Measurements from ENCODE around the gene ACBD7.

ACBD7 gene

DNA sequence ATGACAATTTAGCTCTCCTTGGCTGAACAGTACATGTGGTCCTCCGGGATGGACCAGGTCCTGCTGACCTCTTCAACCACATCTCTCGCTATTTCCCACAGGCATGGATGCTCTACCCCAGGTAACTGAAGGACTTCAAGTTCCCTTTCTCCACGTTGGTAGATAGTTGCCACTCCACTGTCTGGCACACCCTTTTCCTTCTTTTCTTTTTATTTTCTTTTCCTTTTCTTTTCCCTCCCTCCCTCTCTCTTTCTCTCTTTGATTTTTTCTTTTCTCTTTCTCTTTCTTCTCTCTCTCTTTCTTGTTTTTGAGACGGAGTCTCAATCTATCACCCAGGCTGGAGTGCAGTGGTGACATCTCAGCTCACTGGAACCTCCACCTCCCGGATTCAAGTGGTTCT lies 2.8 kb upstream of the ACBD7 start:
- no peak for DNase-seq (ENCODE audit: low read depth in 3 of 3)

DNA sequence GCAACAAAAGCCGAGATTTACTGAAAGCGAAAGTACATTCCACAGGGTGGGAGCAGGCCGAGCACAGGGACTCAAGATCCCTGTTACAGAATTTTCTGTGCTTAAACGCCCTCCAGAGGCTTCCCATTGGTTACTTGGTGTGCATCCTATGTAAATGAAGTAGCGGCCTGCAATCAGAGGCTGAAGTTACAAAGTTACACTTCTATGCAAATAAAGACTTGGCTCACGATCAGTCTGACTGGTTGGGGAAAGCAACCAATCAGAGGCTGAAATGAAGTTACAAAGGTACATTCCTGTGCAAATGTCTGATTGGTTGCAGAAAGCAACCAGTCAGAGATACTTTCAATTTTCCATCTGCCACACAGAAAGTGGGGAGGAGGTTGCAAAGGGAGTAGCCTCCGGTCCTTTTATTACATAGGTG lies 4.1 kb downstream of the ACBD7 start:
- no peak for DNase-seq (ENCODE audit: low read depth in 3 of 3)

DNA sequence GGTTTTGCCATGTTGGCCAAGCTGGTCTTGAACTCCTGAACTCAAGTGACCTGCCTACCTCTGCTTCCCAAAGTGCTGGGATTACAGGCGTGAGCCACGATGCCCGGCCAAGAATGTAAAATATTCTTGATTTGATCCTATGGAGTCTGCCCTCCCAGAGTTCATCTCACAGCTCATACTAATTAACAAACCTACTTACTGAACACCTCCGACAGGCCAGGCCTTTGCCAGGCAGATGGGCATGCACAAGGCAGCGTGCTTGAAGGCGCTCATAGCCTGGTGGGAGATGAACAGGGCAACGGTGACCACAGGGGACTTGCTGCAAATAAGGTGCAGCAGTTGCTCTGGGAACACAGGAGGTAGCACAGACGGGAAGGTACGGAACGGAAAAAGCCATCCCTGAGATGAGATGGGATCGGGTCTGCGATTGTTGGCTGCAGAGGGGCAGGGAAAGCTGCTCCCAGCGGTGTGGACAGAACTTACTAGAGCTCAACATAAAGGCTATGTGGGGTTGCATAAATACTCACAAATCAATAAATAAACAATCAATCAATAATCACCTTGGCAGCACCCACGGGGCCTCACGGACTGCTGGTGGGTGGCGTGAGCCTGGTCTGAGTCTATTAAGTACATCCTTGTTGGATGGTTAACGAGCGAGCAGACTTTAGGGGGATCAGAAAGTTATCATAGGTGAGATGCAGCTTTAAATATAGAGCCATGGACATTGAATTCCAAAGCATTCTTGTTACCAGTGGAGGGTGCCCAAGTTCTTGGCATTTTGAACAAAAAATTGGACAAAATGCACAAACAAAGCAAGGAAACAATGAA lies 4.7 kb downstream of the ACBD7 start:
- DNase-seq (ENCODE audit: low read depth in 3 of 3): no peak

- no peak for DNase-seq (ENCODE audit: low read depth in 3 of 3)
Measured at GRCh38 chr10:15075421-15075820, 13.2 kb downstream of the ACBD7 start.

- no peak for DNase-seq (ENCODE audit: low read depth in 3 of 3)
Measured at GRCh38 chr10:15072358-15072757, 16.2 kb downstream of the ACBD7 start.

GRCh38 chr10:15069230-15069629 lies 19.3 kb downstream of the ACBD7 start:
- no peak for DNase-seq (ENCODE audit: low read depth in 3 of 3)

GRCh38 chr10:15068802-15069201 lies 19.8 kb downstream of the ACBD7 start:
- DNase-seq (ENCODE audit: low read depth in 3 of 3): no peak

DNA sequence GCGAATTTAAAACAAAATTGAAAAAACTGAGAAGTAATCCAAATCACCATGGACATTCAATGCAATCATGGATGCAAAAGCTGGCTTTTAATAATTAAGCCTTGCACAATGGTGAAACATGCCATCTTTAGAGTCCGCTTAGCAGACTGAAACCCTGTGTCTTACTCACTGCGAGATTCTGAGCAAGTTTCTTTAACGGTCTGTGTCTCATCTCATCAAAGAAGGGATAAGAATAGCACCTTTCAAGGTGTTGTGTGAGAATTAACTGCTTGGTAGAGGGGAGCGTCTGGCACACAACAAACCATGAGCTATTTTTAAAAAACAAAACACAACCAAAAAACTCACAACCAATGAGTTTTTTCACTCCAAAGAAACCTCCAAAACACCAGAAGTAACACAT lies 21.4 kb downstream of the ACBD7 start:
- DNase-seq (ENCODE audit: low read depth in 3 of 3): no peak

DNA sequence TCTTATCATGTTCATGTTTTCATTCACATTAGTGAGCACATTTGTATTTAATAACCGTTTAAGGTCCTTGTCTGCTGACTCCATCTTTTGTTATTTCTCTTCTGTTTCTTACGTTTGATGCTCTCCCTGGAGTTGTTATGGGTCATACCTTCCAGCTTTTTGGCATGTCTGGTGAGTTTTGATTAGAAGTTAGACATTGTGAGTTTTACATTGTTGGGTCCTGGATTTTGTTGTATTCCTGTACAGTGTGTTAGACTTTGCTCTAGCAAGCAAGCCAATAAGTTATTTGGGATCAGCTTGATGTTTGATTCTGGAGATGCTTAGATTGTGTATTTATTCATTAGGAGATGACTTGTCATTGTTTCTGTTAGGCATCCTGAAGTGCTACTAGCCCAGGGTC lies 27.9 kb downstream of the ACBD7 start:
- DNase-seq (ENCODE audit: low read depth in 3 of 3): no peak

GRCh38 chr10:15059914-15060313 lies 28.7 kb downstream of the ACBD7 start:
- no peak for DNase-seq (ENCODE audit: low read depth in 3 of 3)

GRCh38 chr10:15058689-15059088 lies 29.9 kb downstream of the ACBD7 start:
- no peak for DNase-seq (ENCODE audit: low read depth in 3 of 3)

- no peak for DNase-seq (ENCODE audit: low read depth in 3 of 3)
Measured at GRCh38 chr10:15053061-15053460, 35.5 kb downstream of the ACBD7 start.

DNA sequence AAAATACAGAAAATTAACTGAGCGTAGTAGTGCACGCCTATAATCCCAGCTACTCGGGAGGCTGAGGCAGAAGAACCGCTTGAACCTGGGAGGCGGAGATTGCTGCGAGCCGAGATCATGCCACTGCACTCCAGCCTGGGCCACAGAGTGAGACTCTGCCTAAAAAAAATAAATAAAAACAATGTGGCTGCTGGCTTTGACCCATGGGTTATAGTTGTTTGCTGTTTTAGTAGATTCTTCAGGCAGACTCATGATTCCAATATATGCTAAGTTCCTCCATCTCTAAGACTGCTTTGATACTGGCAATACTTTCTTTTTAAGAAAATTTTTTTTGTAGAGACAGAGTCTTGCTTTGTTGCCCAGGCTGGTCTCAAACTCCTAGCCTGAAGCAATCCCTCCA lies 36.5 kb downstream of the ACBD7 start:
- no peak for DNase-seq (ENCODE audit: low read depth in 3 of 3)

- no peak for DNase-seq (ENCODE audit: low read depth in 3 of 3)
Measured at GRCh38 chr10:15049533-15049932, 39.0 kb downstream of the ACBD7 start.

DNA sequence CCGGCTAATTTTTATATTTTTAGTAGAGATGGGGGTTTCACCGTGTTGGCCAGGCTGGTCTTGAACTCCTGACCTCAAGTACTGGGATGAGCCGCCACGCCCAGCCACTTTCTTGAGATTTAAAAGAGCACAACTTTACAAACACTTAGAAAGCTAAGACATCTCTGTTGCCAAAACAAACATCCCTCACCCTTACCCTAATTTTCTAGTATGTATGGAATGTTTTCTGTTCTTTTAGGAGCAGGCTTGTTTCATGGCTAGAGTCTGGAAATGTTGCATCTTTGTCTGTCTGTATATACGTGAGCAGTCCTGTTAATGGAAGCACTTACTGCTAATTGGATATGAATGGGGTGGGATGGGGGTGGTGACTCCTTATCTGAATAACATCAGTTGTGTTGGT lies 42.0 kb downstream of the ACBD7 start:
- no peak for DNase-seq (ENCODE audit: low read depth in 3 of 3)

DNA sequence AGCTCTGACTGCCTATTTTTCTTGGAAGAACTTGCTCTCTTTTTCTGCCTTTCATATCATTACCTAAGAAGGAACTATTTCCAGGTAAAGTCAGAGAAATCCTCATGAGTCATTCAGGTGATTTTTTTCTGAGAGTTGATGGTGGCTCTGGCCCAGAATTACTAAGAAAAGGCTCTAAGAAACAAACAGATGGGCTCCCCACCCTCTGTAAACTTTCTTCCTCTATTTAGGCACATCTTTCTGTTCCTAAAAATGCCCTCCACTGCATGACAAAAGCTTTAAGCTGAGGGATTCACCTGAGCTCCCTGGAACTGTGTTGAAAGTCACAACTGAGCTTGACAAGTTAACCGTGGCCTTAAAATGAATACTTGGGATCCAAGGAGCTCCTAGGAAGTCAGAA lies 43.2 kb downstream of the ACBD7 start:
- no peak for DNase-seq (ENCODE audit: low read depth in 3 of 3)

- DNase-seq (ENCODE audit: low read depth in 3 of 3): no peak
Measured at GRCh38 chr10:15043674-15044073, 44.9 kb downstream of the ACBD7 start, which contains the start of gene OLAH. Gene OLAH (plus strand): TSS chr10:15043943. CDS start chr10:15047289, 3,346 bp downstream.

- DNase-seq (ENCODE audit: low read depth in 3 of 3): no peak
Measured at GRCh38 chr10:15038416-15038815, 50.2 kb downstream of the ACBD7 start.

- DNase-seq (ENCODE audit: low read depth in 3 of 3): no peak
Measured at GRCh38 chr10:15037691-15038090, 50.9 kb downstream of the ACBD7 start.

GRCh38 chr10:15035385-15036301 lies 52.9 kb downstream of the ACBD7 start:
- DNase-seq (ENCODE audit: low read depth in 3 of 3): no peak

- DNase-seq (ENCODE audit: low read depth in 3 of 3): no peak
Measured at GRCh38 chr10:15027741-15028140, 60.8 kb downstream of the ACBD7 start.
